Kidney epithelial cell (primary cell): ENCODE data around the gene TYK2. TPM values are rescaled to one million over a fixed set of nuclear protein-coding genes. Genes with fewer than 3 reads are reported as not detected.
A peak's percentile ranks its signal among the peaks of the same experiment; 100 is the strongest.
"Not testable (repeated sequence)": the region's sequence is repeated elsewhere in the genome, so short reads cannot be mapped to it uniquely, and the experiment has no call there.

Experiments used
- DNase-seq: peaks from one replicate; pipeline ENCODE4 v3.0.0-alpha.2; 2010; ENCODE audit warnings: low read depth
- H3K27me3 ChIP-seq: 2 replicates; pipeline ENCODE4 v1.6.0; 2011; ENCODE audit warnings: low read length; ENCODE audit not compliant: control insufficient read depth, insufficient read depth
- H3K36me3 ChIP-seq: 2 replicates; pipeline ENCODE4 v1.5.1; 2011; ENCODE audit warnings: low read length; ENCODE audit not compliant: control insufficient read depth, insufficient read depth
- H3K4me3 ChIP-seq: 2 replicates; pipeline ENCODE4 v1.5.1; 2011; ENCODE audit warnings: low read depth, mild to moderate bottlenecking, control low read depth, low read length
- CTCF ChIP-seq: IDR thresholded peaks from 2 replicates; pipeline ENCODE4 v1.5.1; 2011; ENCODE audit warnings: mild to moderate bottlenecking, moderate library complexity, low read length, control low read depth, inconsistent platforms; ENCODE audit not compliant: insufficient read depth, poor library complexity, severe bottlenecking
- total RNA-seq: library from RNA; depleted of rRNA; stranded (reverse); fragments of >200 nt; gene quantifications from 2 replicates; pipeline ENCODE4 v1.2.3, GENCODE V29; 2015

Gene TYK2
- total RNA-seq, 1 donor from 2014 or later: 64.8 TPM

- TF ChIP-seq CTCF: no peak
- Histone ChIP-seq H3K27me3 (no peaks in the 10 kb centered on the region), H3K36me3 (no peaks in the 10 kb centered on the region), H3K4me3 (no peak overlapping the region)
- DNase-seq: no peak
Observed at GRCh38 chr19:10368101-10368803, 12.1 kb downstream of the TYK2 start.

- DNase-seq, H3K4me3 ChIP-seq, H3K27me3 ChIP-seq, H3K36me3 ChIP-seq: not testable (repeated sequence)
Observed at GRCh38 chr19:10366950-10367512, 13.3 kb downstream of the TYK2 start.

GRCh38 chr19:10365518-10365917 is 14.9 kb downstream of the TYK2 start:
- Histone ChIP-seq H3K27me3 (no peaks in the 10 kb centered on the region), H3K4me3 (no peak overlapping the region), H3K36me3 (no peaks in the 10 kb centered on the region)
- TF ChIP-seq CTCF: no peak
- DNase-seq: no peak

GRCh38 chr19:10364644-10365043 is 15.7 kb downstream of the TYK2 start:
- no peak for TF ChIP-seq CTCF
- H3K27me3 ChIP-seq: no peaks in the 10 kb centered on the region
- H3K36me3 ChIP-seq: no peaks in the 10 kb centered on the region
- no peak for DNase-seq
- no peak overlapping the region for H3K4me3 ChIP-seq

- peak; percentile 39 for DNase-seq
- Histone ChIP-seq H3K4me3 (no peak overlapping the region), H3K27me3 (no peaks in the 10 kb centered on the region), H3K36me3 (no peaks in the 10 kb centered on the region)
- TF ChIP-seq CTCF: no peak
Observed at GRCh38 chr19:10363789-10364281, 16.5 kb downstream of the TYK2 start.

- Histone ChIP-seq H3K27me3 (no peaks in the 10 kb centered on the region), H3K4me3 (no peak overlapping the region), H3K36me3 (no peaks in the 10 kb centered on the region)
- no peak for DNase-seq
- no peak for TF ChIP-seq CTCF
Observed at GRCh38 chr19:10362259-10362658, 18.1 kb downstream of the TYK2 start.
